ENCODE data around the gene P2RY13.

DNA sequence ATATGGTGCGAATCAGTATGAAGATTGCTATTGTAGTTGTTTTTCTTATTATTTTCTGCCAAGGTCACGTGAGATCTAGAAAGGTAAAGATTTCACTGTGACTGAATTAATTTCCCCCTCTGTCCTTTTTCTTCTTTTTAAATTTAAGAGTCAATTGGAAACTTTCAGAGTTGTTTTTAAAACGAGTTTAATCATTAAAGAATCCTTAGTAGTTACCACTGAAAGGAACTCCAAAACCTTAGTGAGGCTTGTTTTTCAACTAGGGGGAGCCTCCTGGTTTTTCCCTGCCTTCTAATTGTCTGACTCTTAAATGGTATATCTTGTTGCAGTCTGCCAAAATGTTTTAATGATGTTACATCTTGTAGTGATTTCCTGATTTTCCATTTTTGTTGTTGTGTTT, 37.6 kb upstream of the P2RY13 start:
- TF ChIP-seq, protein P1, sequence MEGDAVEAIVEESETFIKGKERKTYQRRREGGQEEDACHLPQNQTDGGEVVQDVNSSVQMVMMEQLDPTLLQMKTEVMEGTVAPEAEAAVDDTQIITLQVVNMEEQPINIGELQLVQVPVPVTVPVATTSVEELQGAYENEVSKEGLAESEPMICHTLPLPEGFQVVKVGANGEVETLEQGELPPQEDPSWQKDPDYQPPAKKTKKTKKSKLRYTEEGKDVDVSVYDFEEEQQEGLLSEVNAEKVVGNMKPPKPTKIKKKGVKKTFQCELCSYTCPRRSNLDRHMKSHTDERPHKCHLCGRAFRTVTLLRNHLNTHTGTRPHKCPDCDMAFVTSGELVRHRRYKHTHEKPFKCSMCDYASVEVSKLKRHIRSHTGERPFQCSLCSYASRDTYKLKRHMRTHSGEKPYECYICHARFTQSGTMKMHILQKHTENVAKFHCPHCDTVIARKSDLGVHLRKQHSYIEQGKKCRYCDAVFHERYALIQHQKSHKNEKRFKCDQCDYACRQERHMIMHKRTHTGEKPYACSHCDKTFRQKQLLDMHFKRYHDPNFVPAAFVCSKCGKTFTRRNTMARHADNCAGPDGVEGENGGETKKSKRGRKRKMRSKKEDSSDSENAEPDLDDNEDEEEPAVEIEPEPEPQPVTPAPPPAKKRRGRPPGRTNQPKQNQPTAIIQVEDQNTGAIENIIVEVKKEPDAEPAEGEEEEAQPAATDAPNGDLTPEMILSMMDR (IDR thresholded peaks at IDR 0.05) = no peak
- no peak for TF ChIP-seq ZFX (IDR thresholded peaks at IDR 0.05; ENCODE audit: borderline replicate concordance)
